Stimulated activated effector memory CD8-positive, alpha-beta T cell treated with anti-CD3 and anti-CD28 coated beads, Interleukin-12 subunit alpha, Interleukin-12 subunit beta, amount 100 ng/mL, for 72 hours (primary cell): ENCODE measurements around the gene PALLD.

Source experiments
- ATAC-seq: fragments of 150-1000 bp; cut with Tn5 transposase; 2 replicates; pipeline ENCODE4 v1.10.0; 2021
- DNase-seq, 2 donors: peaks; one replicate each; pipeline ENCODE4 v3.0.0; 2021 to 2022; ENCODE audit warnings: low spot score in 2 of 2
- H3K27ac Mint-ChIP-seq: one replicate; pipeline ENCODE4 v1.8.0; 2022; ENCODE audit warnings: mild to moderate bottlenecking, mixed read lengths
- H3K36me3 Mint-ChIP-seq: one replicate; pipeline ENCODE4 v1.8.0; 2022; ENCODE audit warnings: mild to moderate bottlenecking, mixed read lengths
- H3K4me1 Mint-ChIP-seq: one replicate; pipeline ENCODE4 v1.8.0; 2022; ENCODE audit warnings: mixed read lengths
- H3K4me3 Mint-ChIP-seq: one replicate; pipeline ENCODE4 v1.8.0; 2022; ENCODE audit warnings: mild to moderate bottlenecking, mixed read lengths
- H3K9me3 Mint-ChIP-seq: one replicate; pipeline ENCODE4 v1.8.0; 2022; ENCODE audit warnings: mixed read lengths

PALLD gene

GRCh38 chr4:168678751-168679366 is 182.0 kb downstream of the PALLD start:
- H3K4me3 Mint-ChIP-seq: no peak overlapping the region
- ATAC-seq (peak; percentile 8), DNase-seq (no peak)
- H3K36me3 Mint-ChIP-seq: no peaks in the 10 kb centered on the region
- H3K4me1 Mint-ChIP-seq: no peaks in the 10 kb centered on the region
- no peaks in the 10 kb centered on the region for H3K9me3 Mint-ChIP-seq
- no peak overlapping the region for H3K27ac Mint-ChIP-seq

- H3K4me3 Mint-ChIP-seq: no peak overlapping the region
- DNase-seq: no peak
- no peaks in the 10 kb centered on the region for H3K9me3 Mint-ChIP-seq
- no peak overlapping the region for H3K27ac Mint-ChIP-seq
- ATAC-seq: no peak
- no peaks in the 10 kb centered on the region for H3K4me1 Mint-ChIP-seq
- H3K36me3 Mint-ChIP-seq: no peaks in the 10 kb centered on the region
Observed at GRCh38 chr4:168679397-168679796, 182.5 kb downstream of the PALLD start.

GRCh38 chr4:168679819-168680218 is 183.0 kb downstream of the PALLD start:
- ATAC-seq: no peak
- H3K4me1 Mint-ChIP-seq: no peaks in the 10 kb centered on the region
- H3K4me3 Mint-ChIP-seq: no peak overlapping the region

DNA sequence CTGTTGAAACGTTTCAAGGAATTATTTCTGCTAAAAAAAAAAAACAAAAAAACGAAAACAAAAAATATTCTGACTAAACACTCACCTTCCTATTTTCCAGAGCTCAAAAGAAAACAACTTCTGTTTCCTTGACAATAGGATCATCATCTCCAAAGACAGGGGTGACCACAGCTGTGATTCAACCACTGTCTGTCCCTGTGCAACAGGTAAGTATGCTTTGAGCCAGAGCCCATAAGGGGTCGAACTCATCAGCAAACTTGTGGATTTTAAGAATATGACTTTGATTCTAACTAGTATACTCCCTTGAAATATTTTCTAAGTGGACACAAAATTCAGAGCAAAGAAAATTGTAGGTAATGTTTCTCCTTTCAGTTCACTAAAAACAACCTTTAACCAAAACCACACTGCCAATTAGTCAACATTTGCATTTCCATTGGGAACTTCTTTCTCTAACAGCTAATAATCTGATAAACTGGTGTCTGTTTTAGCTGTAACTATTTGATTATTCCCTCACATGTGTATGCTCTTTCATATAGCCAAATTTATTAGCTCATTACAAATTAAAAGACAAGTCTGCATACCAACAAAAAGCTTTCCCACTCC is 186.1 kb downstream of the PALLD start:
- H3K9me3 Mint-ChIP-seq: no peaks in the 10 kb centered on the region
- no peak overlapping the region for H3K27ac Mint-ChIP-seq
- no peaks in the 10 kb centered on the region for H3K4me1 Mint-ChIP-seq
- no peak overlapping the region for H3K4me3 Mint-ChIP-seq
- DNase-seq (no peak), ATAC-seq (no peak)
- no peaks in the 10 kb centered on the region for H3K36me3 Mint-ChIP-seq

More at GRCh38 chr4:168679819-168680218, 183.0 kb downstream of the PALLD start:
- H3K9me3 Mint-ChIP-seq: no peaks in the 10 kb centered on the region
- H3K36me3 Mint-ChIP-seq: no peaks in the 10 kb centered on the region
- no peak overlapping the region for H3K27ac Mint-ChIP-seq
- no peak for DNase-seq

GRCh38 chr4:168683595-168683994 is 186.7 kb downstream of the PALLD start:
- H3K4me1 Mint-ChIP-seq: no peaks in the 10 kb centered on the region
- no peaks in the 10 kb centered on the region for H3K9me3 Mint-ChIP-seq
- ATAC-seq (no peak), DNase-seq (no peak)
- no peak overlapping the region for H3K4me3 Mint-ChIP-seq
- no peak overlapping the region for H3K27ac Mint-ChIP-seq
- H3K36me3 Mint-ChIP-seq: no peaks in the 10 kb centered on the region

- no peak for DNase-seq
- no peaks in the 10 kb centered on the region for H3K9me3 Mint-ChIP-seq
- H3K27ac Mint-ChIP-seq: no peak overlapping the region
- H3K4me1 Mint-ChIP-seq: no peaks in the 10 kb centered on the region
- no peaks in the 10 kb centered on the region for H3K36me3 Mint-ChIP-seq
- H3K4me3 Mint-ChIP-seq: no peak overlapping the region
- ATAC-seq: no peak
Observed at GRCh38 chr4:168685136-168685809, 188.4 kb downstream of the PALLD start.

DNA sequence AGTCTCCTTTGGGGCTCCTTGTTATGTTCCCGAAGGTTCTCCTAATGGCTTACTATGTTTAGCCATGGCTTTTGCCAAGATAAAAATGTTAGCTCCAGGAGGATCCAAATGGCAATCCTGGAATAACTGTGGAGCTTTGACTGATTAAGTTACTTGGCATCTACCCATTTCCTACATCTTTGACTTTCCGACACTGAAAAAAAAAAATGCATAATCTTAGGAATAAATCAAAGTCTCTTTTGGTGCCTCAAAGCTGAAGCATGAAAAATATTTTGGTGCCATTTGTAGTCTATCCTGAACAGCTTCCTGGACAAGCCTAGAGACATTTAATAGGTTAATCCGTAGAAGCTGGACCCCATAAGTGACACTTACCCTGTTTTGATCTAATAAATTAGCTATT is 191.7 kb downstream of the PALLD start:
- no peaks in the 10 kb centered on the region for H3K4me1 Mint-ChIP-seq
- H3K4me3 Mint-ChIP-seq: no peak overlapping the region
- H3K27ac Mint-ChIP-seq: no peak overlapping the region
- H3K36me3 Mint-ChIP-seq: no peaks in the 10 kb centered on the region
- DNase-seq (no peak), ATAC-seq (no peak)
- H3K9me3 Mint-ChIP-seq: no peaks in the 10 kb centered on the region

DNA sequence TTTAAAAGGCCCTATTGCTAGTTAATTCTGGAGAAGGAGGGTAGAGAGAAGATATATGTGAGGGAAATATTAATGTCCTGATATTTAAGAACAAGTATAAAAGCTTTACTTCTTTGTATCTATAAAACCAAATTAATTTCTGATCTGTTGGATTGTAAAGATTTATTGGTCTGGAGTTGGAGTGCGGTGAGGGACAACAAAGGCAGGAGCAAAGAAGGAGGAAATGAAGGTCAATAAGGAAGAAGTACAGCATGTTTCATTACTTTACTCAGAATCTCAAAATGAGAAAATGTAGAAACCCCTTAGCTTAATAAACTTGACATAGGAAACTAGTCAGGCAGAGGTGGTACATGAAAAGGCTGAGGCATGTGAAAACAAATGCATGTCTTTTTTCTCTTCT is 192.9 kb downstream of the PALLD start:
- Mint-ChIP-seq H3K36me3 (no peaks in the 10 kb centered on the region), H3K27ac (no peak overlapping the region), H3K4me3 (no peak overlapping the region), H3K4me1 (no peaks in the 10 kb centered on the region), H3K9me3 (no peaks in the 10 kb centered on the region)
- DNase-seq (no peak), ATAC-seq (no peak)

- H3K27ac Mint-ChIP-seq: no peak overlapping the region
- H3K4me3 Mint-ChIP-seq: no peak overlapping the region
- DNase-seq (no peak), ATAC-seq (no peak)
- H3K4me1 Mint-ChIP-seq: no peaks in the 10 kb centered on the region
- no peaks in the 10 kb centered on the region for H3K36me3 Mint-ChIP-seq
- no peaks in the 10 kb centered on the region for H3K9me3 Mint-ChIP-seq
Observed at GRCh38 chr4:168690199-168690598, 193.3 kb downstream of the PALLD start.

DNA sequence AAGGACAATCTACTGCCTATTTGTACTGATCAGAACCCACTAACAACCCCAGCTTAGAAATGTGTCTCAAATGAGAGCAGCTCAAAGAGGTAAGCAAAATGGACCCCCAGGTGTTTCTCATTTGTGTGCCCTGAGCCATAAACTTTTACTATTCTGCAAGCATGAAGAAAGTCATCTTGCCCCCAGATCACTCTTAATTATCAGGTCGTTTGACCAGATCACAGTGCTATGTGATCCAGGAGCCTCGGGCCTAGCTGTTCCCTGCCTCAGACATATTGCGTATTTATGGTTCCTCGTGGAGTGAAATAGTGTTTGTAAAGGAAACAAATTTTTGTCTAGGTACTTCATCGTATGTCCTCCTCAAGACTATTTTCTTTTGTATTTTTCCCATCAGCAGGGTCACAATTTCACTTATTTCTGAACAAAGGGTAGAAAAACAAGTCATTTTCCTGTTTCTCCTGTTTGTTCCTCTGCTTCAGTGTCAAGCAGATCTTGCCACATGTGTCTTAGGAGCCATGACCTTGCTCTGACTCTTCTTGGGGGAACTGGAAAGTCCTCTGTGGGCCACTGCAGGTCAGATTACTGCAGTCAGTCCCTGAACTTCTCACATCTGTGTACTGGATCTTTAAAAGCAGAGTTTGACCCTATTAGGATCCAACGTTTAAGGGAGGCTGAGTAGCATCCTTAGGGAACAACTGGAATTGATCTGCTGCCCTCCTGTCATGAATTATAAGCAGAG is 194.9 kb downstream of the PALLD start:
- no peaks in the 10 kb centered on the region for H3K9me3 Mint-ChIP-seq

DNA sequence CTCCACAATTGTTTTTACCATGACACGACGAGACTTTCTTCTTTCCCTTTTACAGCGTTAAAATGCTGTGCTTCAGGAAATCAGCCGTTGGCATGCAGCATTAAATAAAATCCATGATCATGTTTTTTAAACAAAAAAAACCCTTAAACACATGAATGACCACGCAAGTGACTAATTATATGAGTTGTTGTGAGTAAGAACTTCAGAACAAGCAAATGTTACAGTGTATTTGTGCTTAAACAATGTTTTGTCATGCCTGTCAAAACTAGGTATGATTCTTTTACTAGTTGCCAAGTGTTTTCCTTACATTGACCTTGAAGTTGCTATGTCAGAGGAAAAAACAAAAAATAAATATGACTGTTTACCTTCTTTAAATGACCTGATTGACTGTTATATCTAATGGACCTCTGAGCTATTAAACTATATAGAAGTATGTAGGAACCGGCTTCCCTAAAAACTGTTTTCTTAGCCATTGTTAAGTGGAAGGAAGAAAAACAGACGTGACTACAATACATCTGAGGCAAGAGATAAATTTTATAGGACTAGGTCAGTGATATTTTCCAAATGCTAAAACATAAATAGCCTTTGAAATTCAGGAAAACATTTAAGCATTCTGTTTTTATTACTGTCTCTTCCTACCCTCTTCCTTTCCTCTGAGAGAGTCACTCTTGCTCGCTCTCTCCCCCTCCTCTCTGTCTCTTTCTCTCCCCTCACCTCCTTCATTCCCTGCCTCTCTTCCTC is 197.1 kb downstream of the PALLD start:
- H3K9me3 Mint-ChIP-seq: no peaks in the 10 kb centered on the region
- H3K27ac Mint-ChIP-seq: no peak overlapping the region
- H3K36me3 Mint-ChIP-seq: no peaks in the 10 kb centered on the region
- ATAC-seq: no peak
- no peak overlapping the region for H3K4me3 Mint-ChIP-seq
- no peaks in the 10 kb centered on the region for H3K4me1 Mint-ChIP-seq
- DNase-seq: no peak

More for the DNA sequence above, 194.9 kb downstream of the PALLD start:
- no peaks in the 10 kb centered on the region for H3K36me3 Mint-ChIP-seq
- H3K4me1 Mint-ChIP-seq: no peaks in the 10 kb centered on the region
- no peak overlapping the region for H3K27ac Mint-ChIP-seq
- DNase-seq (no peak), ATAC-seq (no peak)
- H3K4me3 Mint-ChIP-seq: no peak overlapping the region

DNA sequence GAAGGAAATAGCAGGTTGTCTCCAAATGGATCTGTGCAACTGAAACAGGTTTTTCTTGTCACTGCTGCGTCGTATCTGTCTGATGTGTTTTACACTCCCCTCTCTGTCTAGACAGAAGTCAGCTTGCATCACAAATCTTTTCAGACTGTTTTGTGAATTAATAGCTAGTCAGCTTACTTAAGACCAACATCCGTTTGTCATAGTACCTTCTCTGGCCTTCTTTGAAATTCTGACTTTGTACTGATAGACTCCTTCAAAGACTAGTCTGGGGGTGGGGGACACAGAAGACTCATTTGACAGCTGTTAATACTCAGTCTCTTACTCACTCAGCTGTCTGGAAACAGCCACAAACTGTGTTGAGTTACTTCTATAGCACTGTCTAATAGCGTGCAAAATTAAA is 197.8 kb downstream of the PALLD start:
- no peak overlapping the region for H3K4me3 Mint-ChIP-seq
- H3K36me3 Mint-ChIP-seq: no peaks in the 10 kb centered on the region
- ATAC-seq: no peak
- no peak for DNase-seq
- no peak overlapping the region for H3K27ac Mint-ChIP-seq
- H3K4me1 Mint-ChIP-seq: no peaks in the 10 kb centered on the region
- no peaks in the 10 kb centered on the region for H3K9me3 Mint-ChIP-seq

GRCh38 chr4:168695288-168695687 is 198.4 kb downstream of the PALLD start:
- H3K27ac Mint-ChIP-seq: no peak overlapping the region
- H3K36me3 Mint-ChIP-seq: no peaks in the 10 kb centered on the region
- no peaks in the 10 kb centered on the region for H3K4me1 Mint-ChIP-seq
- no peak for ATAC-seq
- no peak for DNase-seq
- H3K9me3 Mint-ChIP-seq: no peaks in the 10 kb centered on the region
- no peak overlapping the region for H3K4me3 Mint-ChIP-seq

- ATAC-seq: no peak
- no peak overlapping the region for H3K4me3 Mint-ChIP-seq
- no peaks in the 10 kb centered on the region for H3K9me3 Mint-ChIP-seq
- no peaks in the 10 kb centered on the region for H3K4me1 Mint-ChIP-seq
- H3K27ac Mint-ChIP-seq: no peak overlapping the region
- DNase-seq: no peak
- no peaks in the 10 kb centered on the region for H3K36me3 Mint-ChIP-seq
Observed at GRCh38 chr4:168696280-168696679, 199.4 kb downstream of the PALLD start.

DNA sequence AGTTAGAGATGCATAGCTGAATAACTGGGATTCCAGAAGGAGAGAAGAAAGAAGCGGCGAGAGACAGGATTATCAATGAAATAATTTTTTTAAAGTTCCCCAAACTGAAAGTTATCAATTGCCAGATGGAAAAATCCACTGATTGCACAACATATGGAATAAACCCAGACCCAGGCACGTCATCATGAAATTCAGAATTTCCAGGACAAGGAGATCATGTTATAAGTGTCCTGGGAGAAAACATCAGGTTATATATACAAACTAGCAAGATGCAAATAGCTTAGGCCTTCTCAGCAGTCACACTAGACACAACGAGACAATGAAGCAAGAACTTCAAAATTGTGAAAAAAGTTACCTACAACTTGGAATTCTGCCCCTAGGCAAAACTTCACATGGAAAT is 200.0 kb downstream of the PALLD start:
- Mint-ChIP-seq H3K36me3 (no peaks in the 10 kb centered on the region), H3K4me1 (no peaks in the 10 kb centered on the region), H3K27ac (no peak overlapping the region), H3K9me3 (no peaks in the 10 kb centered on the region), H3K4me3 (no peak overlapping the region)
- DNase-seq: no peak
- no peak for ATAC-seq
